T1000 (cell line): ENCODE results near the gene SORCS1.

Experiments used
- DNase-seq: peaks from one replicate; lab custom pipeline; 2025; ENCODE audit warnings: mixed read lengths; lab: John Stamatoyannopoulos, UW

Gene SORCS1

DNA sequence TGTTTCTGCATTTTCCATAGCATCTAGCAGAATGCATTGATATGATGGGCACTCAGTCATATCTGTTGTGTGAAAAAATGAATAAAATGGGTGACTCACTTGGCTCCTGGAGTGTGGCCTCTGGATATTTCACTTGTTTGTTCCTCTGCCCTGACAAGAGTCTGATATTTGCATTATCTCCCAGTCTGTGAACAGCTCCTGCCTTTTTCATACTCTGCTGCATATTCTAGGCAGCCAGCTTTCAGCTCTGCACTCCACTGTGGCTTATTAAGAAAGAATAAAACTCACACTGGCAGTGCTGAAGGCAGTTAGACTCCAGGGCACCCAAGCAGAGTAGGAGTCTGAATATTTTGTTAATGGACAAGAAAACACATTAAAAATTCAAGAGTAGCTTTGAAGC lies 623.9 kb downstream of the SORCS1 start:
- DNase-seq: no peak

DNA sequence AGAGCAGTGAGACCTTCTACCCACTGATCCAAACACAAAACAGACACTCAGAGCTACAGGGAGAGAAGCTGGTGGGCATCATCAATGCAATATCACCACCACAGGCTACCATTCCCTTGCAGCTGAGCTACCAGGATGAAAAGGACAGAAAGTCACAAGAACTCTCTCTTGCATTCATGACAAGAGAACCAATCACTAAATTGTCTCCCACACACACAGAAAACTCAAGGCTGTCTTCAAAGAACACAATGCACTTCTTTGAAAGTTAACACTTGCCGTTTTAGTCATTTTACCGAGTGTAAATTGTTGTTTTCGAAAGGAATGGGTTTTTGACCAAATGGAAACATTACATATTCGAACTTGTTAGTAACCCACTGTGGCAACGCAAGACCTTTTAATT lies 626.6 kb downstream of the SORCS1 start:
- DNase-seq: no peak

DNA sequence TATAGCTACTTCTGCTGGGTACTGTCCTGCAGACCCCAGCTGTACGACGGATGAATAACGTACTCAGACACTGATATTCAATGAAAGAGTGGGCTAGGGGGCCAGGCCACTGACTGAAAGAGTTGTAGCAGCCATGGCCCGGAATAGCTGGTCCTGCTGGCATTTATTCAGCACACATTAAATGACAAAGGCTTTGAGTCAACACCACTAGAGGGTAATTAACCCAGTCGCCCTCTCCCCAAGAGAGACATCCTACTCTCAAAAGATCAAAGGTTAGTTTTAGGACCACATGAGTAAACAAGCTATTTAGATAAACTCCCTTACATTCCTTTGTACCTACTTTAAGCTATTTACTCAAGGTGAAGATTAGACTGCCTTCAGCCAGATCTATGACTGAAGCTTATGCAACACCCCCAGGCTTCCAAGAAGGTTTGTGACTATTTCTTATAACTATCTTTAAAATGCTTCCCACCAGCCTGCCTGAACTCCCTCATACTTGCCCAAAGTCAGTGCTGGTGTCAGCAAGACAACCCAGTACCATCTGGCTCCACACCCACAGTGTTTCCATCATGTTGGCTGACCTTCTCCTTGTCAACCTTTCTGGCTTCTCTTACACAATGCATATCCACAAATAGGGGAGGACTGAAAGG lies 629.1 kb downstream of the SORCS1 start:
- DNase-seq: no peak

DNA sequence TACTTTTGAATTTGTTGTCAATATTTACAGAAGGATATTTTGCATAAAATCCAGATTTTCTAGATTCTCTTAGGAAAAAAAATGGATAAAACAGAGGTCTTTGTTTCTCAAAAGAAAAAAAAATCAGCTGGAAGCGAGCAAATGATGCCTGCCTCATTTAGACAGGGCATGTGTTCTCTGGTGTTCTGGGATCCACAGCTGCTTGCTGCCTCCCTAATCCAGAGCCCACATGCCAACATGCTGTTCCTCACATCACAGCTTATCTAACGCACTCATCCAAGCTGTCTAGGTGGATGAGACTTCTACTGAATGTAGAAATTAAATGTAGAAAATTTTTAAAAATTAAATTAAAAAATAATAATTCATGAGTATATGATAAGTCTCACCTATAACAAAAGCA lies 630.1 kb downstream of the SORCS1 start:
- no peak for DNase-seq

DNA sequence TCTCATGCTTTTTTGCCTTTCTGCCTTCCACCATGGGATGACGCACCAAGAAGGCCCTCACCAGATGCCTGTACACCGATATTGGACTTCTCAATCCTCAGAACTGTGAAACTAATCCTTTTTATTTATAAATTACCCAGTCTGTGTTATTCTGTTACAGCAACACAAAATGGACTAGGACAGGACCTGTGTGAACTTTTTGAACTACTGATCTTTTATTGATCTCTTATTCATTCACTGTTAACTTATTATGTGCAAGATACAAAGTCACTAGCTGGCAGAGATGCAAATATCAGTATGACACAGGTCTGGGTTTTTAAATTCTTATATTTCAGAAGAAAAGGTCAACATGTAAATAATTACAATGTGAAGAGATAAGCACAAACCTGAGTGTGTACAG lies 635.8 kb downstream of the SORCS1 start:
- DNase-seq: no peak

DNA sequence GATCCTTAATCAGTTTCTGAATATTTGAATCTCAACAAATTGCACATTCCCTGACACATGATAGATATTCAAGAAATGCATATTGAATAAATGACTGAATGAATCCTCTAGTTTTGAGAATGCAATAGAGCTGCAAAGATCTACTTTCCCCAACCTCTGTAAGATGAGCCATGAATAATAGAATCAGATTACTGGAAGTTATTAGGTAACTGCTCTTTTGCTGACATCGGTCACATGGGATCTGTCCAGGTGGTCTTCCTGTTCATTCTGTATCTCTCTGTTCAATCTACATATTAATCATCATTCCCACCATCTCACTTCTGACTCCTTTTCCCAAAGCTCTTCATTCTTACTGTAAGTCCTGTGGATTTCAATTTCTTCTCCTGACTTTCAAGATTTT lies 638.7 kb downstream of the SORCS1 start:
- no peak for DNase-seq
